ENCODE measurements around the gene VWA5B1. TPM values are rescaled to one million over a fixed set of nuclear protein-coding genes. Genes with fewer than 3 reads are reported as not detected.

VWA5B1 gene
- total RNA-seq, 1 donor from 2014 or later, result not detected

DNA sequence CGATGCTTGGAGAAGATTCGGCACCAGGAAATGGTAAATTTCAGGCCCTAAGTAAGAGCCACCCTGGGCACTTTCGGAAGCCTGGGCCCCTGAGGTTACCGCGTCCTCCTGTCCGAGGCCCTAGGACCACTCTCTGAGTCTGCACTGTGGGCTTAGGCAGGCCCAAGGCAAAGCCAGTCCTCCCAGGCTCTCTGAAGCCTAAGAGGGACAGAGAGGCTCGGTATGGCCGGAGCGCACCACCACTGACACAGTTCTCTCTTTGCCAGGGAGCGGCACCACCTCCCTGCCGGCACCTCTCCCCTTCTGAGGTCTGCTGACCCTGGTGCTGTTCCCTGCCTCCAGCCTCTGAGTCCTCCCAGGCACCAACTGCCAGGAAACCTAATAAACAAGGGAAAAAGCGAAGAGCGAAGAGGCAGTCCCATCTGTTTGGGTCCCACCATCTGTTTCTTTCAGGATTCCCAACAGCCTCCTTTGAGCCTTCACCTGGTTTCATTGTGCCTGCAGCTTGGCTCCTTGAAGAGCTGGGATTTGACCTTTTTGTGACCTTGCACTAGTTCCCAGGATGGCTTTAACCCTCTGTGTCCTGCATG is 57.7 kb downstream of the VWA5B1 start:
- DNase-seq (ENCODE audit: low read depth in 2 of 2), result no peak

DNA sequence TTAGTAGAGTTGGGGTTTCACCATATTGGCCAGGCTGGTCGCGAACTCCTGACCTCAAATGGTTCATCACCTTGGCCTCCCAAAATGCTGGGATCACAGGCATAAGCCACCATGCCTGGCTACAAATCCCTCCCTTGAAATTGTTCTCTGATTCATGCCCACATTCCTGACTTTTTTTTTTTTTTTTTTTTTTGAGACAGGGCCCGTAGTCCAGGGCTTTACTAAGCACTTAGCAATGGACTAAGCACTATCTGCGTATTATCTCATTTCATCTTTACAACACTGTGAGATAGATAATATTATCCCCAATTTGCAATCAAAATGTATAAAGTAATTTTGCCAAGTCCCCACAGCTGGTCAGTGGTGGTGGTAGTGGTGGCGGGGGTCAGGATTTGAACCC is 58.9 kb downstream of the VWA5B1 start:
- no peak for DNase-seq (ENCODE audit: low read depth in 2 of 2)

DNA sequence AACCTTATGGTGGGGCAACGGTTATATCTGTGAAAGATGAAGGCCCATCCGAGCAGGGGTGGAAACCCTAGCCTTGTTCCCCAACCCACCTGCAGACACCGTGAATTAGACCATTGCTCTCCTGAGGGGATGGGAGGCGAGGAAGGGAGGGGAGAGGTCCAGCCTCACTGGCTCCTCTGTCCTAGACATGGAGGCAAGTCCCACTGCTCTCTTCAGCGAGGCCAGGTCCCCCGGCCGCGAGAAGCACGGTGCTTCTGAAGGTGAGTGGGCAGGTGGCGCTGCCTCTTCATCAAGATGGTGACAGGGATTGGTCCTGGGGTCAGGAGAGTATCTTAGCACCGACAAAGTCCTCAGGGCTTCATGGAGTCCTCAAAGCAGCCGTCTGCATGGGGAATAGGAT is 59.3 kb downstream of the VWA5B1 start:
- DNase-seq (ENCODE audit: low read depth in 2 of 2), result no peak

DNA sequence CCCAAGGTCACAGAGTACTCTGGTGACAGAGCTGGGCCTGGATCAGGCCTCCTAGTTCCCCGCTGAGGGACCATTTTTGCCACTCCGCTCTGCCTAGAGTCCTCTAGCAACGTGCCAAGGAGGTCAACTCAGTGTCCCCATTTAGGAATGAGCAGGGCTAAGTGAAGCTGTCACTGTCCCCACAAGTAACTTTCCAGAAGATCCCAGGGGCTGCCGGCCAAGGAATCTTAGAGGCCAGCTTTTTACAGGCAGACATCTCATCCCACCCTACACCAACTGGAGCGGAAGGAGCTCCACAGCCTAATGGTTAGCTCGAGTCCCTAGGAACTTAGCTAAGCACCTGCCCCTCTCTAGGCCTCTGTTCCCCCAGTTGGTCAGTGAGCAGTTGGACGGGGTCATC is 59.7 kb downstream of the VWA5B1 start:
- no peak for DNase-seq (ENCODE audit: low read depth in 2 of 2)

DNA sequence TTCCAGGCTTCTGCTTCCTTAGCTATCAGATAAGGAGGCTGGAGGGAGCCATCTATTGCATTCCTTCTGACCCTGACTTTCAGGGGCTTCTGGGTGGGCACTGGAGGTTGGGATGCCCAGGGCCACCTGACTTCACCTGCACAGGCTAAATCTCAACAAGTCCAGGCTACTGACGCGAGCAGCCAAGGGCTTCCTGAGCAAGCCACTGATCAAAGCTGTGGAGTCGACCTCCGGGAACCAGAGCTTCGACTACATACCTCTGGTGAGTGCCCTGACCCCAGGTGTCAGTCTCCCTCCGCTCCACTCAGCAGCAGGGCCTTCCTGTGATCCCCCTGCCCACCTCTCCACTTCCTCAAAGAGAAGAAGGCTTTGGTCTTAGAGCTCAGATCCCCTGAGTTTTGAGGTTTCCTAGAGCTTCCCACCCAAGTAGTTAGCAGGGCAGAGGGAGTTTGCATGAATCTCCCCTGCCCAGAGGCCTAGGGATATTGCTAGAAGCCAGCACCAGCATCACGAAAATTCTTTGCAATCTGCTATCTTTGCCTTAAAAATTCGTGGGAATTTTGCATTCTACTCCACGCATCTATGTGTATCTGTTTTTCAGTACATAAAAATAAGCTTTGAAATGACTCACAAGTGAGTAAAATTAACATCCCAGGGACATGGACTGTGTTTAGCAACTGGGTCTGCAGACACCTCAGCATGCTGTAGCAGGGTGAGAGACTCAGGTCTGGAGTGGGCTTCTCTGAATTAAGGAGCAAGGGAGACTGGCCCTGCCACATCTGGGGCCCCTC is 61.4 kb downstream of the VWA5B1 start:
- no peak for DNase-seq (ENCODE audit: low read depth in 2 of 2)

DNA sequence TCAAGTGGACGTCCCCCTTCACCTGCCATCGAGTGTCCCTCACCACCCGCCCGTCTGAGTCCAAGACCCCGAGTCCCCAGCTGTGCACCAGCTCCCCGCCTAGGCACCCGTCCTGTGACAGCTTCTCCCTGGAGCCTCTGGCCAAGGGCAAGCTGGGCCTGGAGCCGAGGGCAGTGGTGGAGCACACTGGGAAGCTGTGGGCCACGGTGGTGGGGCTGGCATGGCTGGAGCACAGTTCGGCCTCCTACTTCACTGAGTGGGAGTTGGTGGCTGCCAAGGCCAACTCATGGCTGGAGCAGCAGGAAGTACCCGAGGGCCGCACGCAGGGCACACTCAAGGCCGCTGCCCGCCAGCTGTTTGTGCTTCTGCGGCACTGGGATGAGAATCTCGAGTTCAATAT is 63.2 kb downstream of the VWA5B1 start:
- no peak for DNase-seq (ENCODE audit: low read depth in 2 of 2)

DNA sequence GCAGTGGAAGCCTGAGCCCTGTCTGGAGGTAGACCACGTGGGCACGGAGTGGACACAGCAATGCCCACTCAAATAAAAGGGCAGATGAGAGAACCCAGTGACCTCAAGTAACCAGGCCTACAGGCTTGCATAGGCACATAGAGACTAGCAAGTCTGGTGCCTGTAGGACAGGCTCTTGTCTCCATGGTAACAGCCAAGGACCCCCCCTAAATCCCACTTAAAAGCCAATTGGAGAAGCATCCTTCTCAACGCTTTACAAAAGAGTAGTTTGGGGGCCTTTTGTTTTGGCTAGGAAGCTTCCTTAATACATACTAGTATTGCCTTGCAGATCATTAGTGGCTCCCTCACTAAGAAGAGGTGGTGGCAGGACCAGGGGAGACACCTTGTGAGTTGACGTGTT is 63.9 kb downstream of the VWA5B1 start:
- no peak for DNase-seq (ENCODE audit: low read depth in 2 of 2)

DNA sequence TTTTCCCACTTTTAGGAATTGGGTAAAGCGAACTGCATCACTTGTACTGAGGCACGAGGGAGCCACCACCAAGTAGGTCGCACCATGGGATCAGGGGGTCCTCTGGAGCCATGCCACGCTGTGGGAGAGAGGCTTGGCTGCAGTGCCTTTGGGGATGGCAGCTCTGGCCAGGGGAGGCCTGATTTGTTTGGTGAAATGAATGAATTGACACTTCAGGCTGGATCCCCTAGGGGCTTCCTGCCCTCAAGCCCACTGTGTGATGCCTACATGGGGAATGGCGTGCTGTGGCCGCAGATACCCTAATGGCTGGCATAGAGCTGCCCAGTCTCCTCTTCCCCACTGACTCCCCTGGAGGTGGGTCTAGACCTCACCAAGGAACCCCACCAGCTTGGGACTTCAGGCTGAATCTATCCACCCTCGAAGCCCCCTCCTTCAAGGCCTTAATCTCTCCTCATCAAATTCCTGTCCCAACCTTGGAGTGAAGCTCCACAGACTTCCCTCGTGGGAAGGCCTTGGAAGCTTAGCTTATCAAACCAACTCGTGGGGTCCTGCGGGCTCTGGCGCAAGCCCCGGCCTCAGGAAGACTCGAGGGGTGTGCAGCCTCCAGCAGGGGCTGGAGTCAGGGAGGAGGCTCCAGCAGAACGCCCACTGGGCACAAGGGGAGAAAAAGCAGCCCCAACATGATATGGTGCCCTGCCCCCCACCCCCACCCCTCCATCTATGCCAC is 64.6 kb downstream of the VWA5B1 start:
- no peak for DNase-seq (ENCODE audit: low read depth in 2 of 2)

DNA sequence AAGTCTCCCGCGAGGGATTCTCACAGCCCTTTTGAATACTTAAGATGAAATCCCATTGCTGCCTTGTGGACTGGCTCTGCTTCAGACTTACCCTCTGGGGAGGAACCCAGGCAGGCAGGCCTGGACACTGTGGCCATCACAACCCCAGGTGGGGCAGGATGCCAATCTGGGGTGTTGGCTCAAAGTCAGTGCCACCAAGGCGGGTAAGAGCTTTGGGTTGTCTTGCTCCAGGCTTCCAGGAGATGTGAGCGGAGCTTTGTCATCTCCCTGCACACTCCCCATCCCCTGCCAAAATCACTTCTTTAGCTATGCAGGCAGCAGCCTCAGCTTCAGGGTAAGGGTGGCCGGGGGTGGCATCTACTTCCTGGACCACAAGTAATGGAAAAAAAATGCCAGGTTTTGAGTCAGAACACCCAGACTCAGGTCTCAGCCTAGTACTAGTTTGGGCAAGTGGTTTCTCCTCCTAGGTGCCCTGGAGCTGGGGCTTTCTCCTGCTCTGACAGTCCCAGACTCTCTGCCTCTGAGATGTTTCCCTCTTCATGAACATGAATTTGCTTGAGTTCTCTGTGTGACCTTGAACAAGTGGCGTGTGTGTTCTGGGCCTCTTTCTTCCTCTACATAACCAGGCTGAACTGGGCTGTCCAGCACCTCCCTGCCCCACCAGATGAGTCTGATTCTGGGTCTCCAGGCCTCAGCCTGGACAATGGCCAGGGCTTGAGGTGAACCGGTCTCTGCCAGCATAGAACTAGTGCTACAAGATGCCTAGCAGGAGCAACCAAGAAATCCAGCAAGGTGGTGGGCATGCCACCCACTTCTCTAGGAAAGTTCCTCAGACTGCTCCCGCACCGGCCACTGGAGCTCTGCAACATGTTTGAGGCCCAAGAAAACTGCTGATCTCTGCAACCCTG is 65.4 kb downstream of the VWA5B1 start:
- DNase-seq (ENCODE audit: low read depth in 2 of 2), result no peak

DNA sequence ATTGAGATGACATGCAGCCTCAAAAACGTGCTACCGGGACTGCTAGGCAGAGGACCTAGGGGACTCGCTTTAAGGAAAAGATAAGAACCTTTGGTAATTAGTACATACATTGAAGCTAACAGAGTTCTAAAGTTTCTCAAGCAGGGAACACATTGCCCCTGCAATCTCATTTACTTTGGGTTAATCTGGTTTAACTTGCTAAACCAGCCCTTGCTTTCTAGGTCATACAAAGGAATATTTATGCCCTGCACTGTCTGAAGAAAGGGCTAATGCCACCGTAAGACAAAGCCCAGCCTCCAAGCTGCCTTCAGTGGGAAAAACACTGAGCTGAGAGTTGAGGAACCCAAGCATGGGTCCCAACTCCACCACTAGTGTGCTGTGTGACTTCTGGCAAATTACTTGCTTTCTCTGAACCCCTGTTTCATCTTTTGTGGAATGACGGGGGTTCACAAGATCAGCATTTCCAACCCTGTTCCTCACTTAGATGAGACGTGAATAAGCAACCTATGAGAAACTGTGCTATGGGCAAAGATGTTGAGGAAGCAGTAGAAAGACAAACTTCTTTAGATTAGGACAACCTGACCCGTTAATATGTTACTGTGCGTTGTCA is 66.3 kb downstream of the VWA5B1 start:
- DNase-seq (ENCODE audit: low read depth in 2 of 2), result no peak

DNA sequence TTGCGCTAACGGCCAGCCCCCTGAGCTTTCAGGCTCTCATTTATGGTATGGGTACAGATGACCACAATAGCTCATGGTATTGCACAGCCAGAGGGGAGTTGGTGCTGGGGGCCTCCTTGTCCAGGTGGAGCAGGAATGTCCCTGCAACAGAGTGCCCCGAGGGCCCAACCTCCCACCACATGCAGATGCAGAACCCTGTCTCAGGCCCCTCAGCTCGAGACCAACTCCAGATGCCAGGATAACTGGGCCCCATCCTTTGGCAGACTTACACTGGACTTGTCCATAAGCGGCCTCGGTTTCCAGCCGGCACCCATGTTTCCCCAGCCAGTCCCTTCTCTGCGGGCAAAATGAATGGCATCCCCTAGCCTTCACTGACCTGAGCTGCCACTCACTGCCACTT is 67.1 kb downstream of the VWA5B1 start:
- no peak for DNase-seq (ENCODE audit: low read depth in 2 of 2)

DNA sequence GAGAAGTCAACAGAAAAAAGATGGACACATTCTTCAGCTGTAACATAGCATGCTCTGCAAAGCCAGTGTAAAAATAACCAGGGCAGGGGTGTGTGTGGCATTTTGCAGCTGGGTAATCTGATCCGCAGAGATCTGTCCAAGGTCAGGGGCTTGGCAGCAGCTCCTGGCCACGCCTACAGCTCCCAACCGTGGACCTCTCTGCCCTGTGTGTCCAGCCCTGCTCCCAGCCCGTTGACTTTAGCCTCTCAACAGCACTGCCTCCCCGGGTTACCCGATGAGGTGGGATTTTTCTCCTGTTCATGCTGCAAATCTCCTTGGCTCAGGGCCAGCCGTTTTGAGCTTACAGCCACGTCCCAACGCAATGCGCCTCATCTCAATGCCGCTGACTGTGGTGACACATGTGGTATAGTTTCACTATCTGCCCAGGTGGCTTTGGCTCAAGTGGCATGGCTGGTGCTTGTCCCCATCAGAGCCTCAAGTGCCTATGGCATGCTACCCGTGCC is 68.1 kb downstream of the VWA5B1 start:
- DNase-seq (ENCODE audit: low read depth in 2 of 2), result no peak

DNA sequence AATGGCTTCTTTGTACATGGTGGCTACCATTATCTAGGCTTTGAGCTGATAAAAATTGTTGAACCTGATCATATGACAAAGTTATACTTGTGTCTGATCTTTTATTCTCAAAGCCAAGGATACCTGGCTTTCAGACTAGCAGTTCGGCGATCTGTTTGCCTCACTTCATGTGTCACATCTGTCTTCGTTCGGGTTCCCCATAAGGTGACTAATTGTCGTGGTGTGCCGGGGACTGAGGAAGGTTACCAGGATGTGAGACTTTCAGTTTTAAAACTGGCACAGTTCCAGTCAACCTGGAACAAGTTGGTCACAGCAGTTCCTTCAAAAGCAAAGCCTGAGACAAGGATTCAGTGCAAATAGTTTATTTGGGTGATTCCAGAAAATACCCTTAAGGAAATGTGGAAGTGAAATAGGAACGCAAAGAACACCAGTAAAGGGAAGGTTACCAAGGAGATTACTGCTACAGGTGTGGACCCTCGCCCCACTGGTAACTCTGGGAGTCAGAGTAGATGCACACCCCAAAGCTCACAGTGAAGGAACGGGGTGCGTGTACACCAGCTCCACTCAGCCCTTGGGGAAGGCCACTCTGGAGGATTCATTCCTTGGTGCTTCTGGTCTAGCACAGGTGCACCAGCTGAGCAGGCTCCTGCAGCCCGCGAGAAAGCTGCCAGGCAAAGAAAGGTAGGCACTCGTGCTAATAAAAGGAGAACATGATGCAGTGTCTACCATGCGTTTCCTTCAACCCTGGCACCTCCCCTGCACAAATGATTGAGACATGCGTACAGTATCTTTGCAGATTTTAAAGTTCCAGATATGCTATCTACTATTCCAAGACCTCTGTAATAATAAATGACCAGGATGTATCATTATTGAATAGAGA is 69.0 kb downstream of the VWA5B1 start:
- DNase-seq (ENCODE audit: low read depth in 2 of 2), result no peak

DNA sequence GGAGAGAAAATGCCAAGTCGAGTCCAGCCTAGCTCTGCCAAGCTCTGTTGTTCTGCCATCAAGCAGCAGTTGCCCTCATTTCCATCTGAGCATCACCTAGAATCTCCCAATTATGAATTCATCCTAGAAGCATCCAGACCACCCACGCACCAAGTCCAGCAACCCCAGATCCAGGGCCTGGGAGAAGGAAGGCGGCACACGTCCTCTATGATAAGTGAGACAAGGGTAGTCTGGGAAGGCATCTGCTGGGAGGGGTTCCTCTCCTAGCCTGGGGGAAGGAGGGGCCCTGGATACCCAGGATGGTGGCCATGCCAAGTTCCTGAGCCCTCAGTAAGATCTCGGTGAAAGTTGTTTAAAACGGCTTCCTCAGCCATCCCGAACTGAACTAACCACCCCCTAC is 70.7 kb downstream of the VWA5B1 start:
- no peak for DNase-seq (ENCODE audit: low read depth in 2 of 2)

DNA sequence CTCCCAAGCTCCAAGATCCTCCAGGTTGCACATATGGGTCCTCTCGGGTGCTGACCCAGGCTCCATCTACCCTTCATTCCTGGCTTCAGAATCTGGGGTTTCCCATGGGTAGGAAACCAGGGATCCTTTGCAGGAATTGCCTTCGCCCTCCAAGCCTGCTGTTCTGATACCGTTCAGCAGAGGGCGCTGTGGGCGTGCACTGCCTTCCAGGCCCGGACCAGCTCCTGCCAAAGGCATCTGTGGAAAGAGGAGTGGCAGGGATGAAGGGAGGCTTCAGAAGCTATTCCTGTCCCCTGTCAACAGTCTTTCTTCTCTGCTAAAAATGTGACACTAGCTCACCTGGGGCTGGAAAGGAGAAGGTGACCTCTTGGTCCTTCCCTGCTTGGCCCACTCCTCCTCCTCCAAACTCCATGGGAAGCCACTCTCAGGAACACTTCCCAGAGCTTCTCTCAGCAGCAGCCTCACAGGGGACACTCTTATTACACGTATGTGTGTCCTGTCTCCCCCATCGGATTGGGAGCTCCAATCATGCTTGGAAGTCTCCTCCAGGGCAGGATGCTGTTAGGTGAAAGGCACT is 71.2 kb downstream of the VWA5B1 start:
- DNase-seq (ENCODE audit: low read depth in 2 of 2), result peak in 1 of 2 donors; percentile 23

DNA sequence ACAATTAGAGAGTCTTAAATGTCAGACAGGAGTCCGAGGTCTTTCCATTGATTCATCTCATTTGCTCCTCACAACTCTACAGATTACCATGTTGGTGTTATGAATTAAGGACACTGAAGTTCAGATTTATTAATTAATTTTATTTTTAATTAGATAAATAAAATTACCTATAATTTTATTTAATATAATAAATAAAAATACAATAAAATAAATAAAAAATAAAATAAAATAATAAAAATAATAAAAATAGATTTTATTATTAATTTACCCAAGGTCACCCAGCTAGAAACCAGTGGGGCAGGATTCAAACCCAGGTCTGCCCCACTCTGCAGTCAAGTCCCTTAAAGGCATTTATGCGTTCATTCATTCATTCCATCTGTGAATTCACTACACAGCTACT is 72.2 kb downstream of the VWA5B1 start:
- DNase-seq (ENCODE audit: low read depth in 2 of 2), result no peak

DNA sequence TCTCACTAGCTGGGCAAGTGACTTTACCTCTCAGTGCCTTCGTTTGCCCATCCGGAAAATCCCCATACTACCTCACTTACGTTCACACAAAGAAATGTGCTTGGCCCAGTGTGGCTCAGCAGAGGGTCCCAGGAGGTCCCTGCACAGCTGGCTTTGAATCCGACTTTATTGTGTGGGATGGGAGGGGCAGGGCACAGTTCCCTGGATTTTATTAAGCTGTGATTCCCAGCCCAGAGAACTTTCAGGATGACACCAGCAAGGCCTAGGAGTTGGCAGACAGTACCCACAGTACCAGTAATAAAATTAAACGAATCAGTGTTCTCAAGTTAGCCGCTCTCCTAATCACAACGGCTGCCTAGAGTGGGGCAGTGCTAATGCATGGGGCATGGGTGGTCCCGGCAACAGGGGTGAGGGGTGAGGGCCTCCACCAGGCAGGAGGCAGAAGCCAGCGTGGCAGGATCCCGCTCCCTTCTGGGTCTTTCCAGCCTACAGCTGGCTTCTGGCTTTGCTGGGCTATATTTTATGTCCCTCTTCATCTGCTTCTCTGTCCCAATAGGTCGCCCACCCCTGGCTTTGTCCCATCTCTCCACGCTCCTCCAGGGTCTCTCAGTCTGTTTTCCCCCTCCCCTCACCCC is 74.9 kb downstream of the VWA5B1 start:
- DNase-seq (ENCODE audit: low read depth in 2 of 2), result no peak

DNA sequence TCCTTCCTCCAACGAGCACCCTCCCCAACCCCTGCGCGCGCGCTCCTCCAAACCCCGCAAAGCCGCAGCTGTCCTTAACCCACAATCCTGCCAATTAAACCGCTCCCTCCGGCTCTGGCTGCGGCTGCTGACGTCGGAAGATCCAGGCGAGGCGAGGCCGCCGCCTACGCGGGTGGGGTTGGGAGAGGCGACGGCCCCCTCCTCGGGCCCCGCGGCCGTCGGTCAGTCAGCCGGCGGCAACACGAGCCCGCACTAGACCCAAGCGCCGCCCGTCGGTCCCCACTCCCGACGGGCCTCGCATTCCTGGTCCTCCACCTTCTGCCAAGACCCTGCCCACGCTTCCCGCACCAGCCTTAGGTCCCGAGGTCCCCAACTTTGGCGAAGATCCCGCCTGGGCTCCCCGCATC is 75.4 kb downstream of the VWA5B1 start:
- no peak for DNase-seq (ENCODE audit: low read depth in 2 of 2)

DNA sequence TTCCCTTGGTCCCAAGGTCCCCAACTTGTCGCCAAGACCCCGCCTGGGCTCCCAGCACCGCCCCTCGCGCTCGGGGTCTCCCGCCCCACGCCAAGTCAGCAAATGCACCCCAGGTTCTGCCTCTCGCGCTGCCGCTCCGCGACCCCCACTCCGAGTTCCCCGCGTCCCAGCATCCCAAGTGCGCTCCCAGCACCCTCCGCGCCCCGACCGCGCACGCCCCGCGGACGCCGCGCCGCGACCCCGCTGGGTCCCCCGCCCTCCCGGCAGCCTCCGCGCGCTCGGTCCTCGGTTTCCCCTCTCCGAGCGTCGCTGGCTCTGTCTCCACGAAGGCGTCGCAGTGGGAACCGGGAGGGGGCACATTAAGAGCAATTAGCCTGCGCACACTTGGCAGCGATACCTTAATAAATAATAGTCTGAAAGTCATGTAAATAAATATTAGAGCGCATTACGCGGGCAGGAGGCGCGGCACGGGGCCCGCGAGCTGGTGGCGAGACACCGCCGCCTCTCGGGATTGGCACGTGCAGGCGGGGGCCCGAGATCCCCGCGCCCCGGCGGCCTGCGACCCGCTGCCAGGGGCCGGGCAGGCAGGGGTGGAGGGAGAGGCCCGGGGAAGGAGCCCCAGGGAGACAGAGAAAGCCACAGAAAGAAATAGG is 75.9 kb downstream of the VWA5B1 start:
- DNase-seq (ENCODE audit: low read depth in 2 of 2), result no peak

All from dermis microvascular lymphatic vessel endothelial cell (primary cell).